ENCODE measurements around the gene TRIM52. TPM values are rescaled to one million over a fixed set of nuclear protein-coding genes. Genes with fewer than 3 reads are reported as not detected.

Gene TRIM52
- total and polyA plus RNA-seq, 2 of the 13 experiments (the other 11 are each of a cell fraction or from before 2014, with no cell fraction given), result 7.2 to 11.6 TPM

DNA sequence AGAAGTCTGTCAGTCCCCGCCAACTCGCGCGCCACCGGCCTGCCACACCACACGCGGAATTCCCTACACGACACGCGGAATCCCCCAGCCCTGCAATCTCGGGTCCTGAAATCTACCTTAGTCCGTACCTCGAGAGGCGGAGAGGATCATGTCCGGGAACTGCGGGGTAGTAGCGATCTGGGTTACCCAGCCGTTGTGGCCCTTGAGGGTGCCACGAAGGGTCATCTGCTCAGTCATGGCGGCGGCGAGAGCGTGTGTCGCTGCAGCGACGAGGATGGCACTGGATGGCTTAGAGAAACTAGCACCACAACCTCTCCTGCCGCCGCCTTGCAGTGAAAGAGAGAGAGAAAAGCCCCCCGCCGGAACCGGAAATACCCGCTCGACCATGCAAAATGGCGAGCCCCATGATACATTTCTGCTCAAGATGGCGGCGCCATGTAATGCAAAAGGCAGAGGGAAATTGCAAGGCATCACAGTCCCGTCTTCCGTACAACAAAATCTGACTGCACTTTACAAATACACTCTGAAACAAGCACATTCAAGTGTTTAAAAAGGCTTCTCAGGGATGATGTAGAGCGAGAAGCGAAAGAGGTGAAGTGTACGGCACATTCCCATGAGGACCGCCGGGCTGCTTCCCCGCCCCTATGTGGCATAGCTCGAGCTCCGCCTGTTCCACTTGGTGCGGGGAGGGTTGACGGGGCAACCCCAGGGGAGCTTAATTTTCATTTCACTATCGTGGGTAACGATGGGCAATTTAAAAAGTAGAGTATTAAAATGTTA, 17.2 kb downstream of the TRIM52 start, which contains the start of gene RACK1 (continued):
- peak; percentile 40; the same call in 1 of the 2 replicates for TF ChIP-seq AHR (CRISPR knock-in tag; IDR thresholded peaks at IDR 0.05)
- no peak for TF ChIP-seq KAT2B (IDR thresholded peaks at IDR 0.05; ENCODE audit: borderline replicate concordance, low read depth, low read length)
- TF ChIP-seq ZNF629 (CRISPR knock-in tag; conservative IDR thresholded peaks at IDR 0.05), result no peak
- TF ChIP-seq ZNF335 (CRISPR knock-in tag; IDR thresholded peaks at IDR 0.05), result no peak; the same call in 1 of the 2 replicates
- TF ChIP-seq PRPF4 (IDR thresholded peaks at IDR 0.05; ENCODE audit: low read depth, low read length, poor library complexity, severe bottlenecking), result no peak
- TF ChIP-seq ZNF274 (CRISPR knock-in tag; IDR thresholded peaks at IDR 0.05), result 0 out of 2 replicates have a peak, but pooled peaks have one; percentile 31
- no peak for TF ChIP-seq ZNF34 (CRISPR knock-in tag; IDR thresholded peaks at IDR 0.05; ENCODE audit: borderline replicate concordance)
- no peak for TF ChIP-seq MAFF (IDR thresholded peaks at IDR 0.05; ENCODE audit: low read depth, low read length)
- TF ChIP-seq IRX3 (CRISPR knock-in tag; IDR thresholded peaks at IDR 0.05; ENCODE audit: borderline replicate concordance, low read depth), result peak; percentile 59; the same call in 1 of the 2 replicates
- no peak for TF ChIP-seq CHD4 (IDR thresholded peaks at IDR 0.05; ENCODE audit: borderline replicate concordance, low read length)
- TF ChIP-seq, protein P1, sequence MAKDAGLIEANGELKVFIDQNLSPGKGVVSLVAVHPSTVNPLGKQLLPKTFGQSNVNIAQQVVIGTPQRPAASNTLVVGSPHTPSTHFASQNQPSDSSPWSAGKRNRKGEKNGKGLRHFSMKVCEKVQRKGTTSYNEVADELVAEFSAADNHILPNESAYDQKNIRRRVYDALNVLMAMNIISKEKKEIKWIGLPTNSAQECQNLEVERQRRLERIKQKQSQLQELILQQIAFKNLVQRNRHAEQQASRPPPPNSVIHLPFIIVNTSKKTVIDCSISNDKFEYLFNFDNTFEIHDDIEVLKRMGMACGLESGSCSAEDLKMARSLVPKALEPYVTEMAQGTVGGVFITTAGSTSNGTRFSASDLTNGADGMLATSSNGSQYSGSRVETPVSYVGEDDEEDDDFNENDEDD (CRISPR knock-in tag; IDR thresholded peaks at IDR 0.05; ENCODE audit: borderline replicate concordance), result 0 out of 2 replicates have a peak, but pooled peaks have one; percentile 12
- TF ChIP-seq, protein P2, sequence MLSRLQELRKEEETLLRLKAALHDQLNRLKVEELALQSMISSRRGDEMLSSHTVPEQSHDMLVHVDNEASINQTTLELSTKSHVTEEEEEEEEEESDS (CRISPR knock-in tag; IDR thresholded peaks at IDR 0.05; ENCODE audit: borderline replicate concordance), result no peak
- 0 out of 2 replicates have a peak, but pooled peaks have one; percentile 29 for TF ChIP-seq SIN3A (IDR thresholded peaks at IDR 0.05; ENCODE audit: borderline replicate concordance, low read depth, low read length)
- no peak for TF ChIP-seq XBP1 (CRISPR knock-in tag; IDR thresholded peaks at IDR 0.05)
- peak; percentile 27; the same call in 1 of the 2 replicates for TF ChIP-seq ETV5 (CRISPR knock-in tag; IDR thresholded peaks at IDR 0.05; ENCODE audit: borderline replicate concordance)
- TF ChIP-seq, protein P3, sequence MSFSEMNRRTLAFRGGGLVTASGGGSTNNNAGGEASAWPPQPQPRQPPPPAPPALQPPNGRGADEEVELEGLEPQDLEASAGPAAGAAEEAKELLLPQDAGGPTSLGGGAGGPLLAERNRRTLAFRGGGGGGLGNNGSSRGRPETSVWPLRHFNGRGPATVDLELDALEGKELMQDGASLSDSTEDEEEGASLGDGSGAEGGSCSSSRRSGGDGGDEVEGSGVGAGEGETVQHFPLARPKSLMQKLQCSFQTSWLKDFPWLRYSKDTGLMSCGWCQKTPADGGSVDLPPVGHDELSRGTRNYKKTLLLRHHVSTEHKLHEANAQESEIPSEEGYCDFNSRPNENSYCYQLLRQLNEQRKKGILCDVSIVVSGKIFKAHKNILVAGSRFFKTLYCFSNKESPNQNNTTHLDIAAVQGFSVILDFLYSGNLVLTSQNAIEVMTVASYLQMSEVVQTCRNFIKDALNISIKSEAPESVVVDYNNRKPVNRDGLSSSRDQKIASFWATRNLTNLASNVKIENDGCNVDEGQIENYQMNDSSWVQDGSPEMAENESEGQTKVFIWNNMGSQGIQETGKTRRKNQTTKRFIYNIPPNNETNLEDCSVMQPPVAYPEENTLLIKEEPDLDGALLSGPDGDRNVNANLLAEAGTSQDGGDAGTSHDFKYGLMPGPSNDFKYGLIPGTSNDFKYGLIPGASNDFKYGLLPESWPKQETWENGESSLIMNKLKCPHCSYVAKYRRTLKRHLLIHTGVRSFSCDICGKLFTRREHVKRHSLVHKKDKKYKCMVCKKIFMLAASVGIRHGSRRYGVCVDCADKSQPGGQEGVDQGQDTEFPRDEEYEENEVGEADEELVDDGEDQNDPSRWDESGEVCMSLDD (CRISPR knock-in tag; IDR thresholded peaks at IDR 0.05; ENCODE audit: borderline replicate concordance), result no peak
- TF ChIP-seq HOXA5 (CRISPR knock-in tag; IDR thresholded peaks at IDR 0.05), result no peak
- TF ChIP-seq, protein P4, sequence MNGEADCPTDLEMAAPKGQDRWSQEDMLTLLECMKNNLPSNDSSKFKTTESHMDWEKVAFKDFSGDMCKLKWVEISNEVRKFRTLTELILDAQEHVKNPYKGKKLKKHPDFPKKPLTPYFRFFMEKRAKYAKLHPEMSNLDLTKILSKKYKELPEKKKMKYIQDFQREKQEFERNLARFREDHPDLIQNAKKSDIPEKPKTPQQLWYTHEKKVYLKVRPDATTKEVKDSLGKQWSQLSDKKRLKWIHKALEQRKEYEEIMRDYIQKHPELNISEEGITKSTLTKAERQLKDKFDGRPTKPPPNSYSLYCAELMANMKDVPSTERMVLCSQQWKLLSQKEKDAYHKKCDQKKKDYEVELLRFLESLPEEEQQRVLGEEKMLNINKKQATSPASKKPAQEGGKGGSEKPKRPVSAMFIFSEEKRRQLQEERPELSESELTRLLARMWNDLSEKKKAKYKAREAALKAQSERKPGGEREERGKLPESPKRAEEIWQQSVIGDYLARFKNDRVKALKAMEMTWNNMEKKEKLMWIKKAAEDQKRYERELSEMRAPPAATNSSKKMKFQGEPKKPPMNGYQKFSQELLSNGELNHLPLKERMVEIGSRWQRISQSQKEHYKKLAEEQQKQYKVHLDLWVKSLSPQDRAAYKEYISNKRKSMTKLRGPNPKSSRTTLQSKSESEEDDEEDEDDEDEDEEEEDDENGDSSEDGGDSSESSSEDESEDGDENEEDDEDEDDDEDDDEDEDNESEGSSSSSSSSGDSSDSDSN (CRISPR knock-in tag; IDR thresholded peaks at IDR 0.05), result peak; percentile 78

Measured in HepG2 (cell line).